PC-9 (cell line): ENCODE data around the gene DDAH2. TPM values are rescaled to one million over a fixed set of nuclear protein-coding genes. Genes with fewer than 3 reads are reported as not detected.

Experiments used
- BruUV-seq: library from RNA; stranded (reverse); fragments of 400-500 nt; replicated peaks from 2 replicates; lab custom pipeline; 2021; lab: Mats Ljungman, UMichigan
- CTCF ChIA-PET: fragments of 300-600 bp; sonication (Branson Sonifier 250); formaldehyde crosslinking; loops from one replicate; lab custom pipeline; 2022; ENCODE audit warnings: antibody characterized with exemption; lab: Charles Lee
- POLR2A ChIA-PET: fragments of 300-600 bp; sonication (Branson Sonifier 250); formaldehyde crosslinking; loops from one replicate; lab custom pipeline; 2022; ENCODE audit warnings: antibody characterized with exemption; ENCODE audit not compliant: unreplicated experiment; lab: Charles Lee
- DNase-seq, 2 experiments: peaks; one replicate each; pipeline versions ENCODE4 v3.0.0 to v3.0.0-alpha.2; 2015 to 2022; ENCODE audit warnings: mixed read lengths in 1 of 2
- H2AFZ ChIP-seq: fragments of 200-600 bp; sonication (generic); 2 replicates; pipeline ENCODE4 v1.8.1; 2017; ENCODE audit warnings: antibody characterized with exemption
- H3F3A ChIP-seq: fragments of 200-600 bp; sonication (generic); 2 replicates; pipeline ENCODE4 v1.8.1; 2017; ENCODE audit warnings: antibody characterized with exemption, mild to moderate bottlenecking, low read depth; ENCODE audit not compliant: insufficient read depth
- H3K27ac ChIP-seq: fragments of 200-600 bp; sonication (generic); 2 replicates; pipeline ENCODE4 v1.6.1; 2016; ENCODE audit warnings: mixed run types
- H3K27me3 ChIP-seq: fragments of 200-600 bp; sonication (generic); 2 replicates; pipeline ENCODE4 v1.6.1; 2016; ENCODE audit warnings: low read depth, mixed run types; ENCODE audit not compliant: insufficient read depth
- H3K36me3 ChIP-seq: fragments of 200-600 bp; sonication (generic); 2 replicates; pipeline ENCODE4 v1.6.1; 2016; ENCODE audit warnings: low read depth, mixed run types
- H3K4me1 ChIP-seq: fragments of 200-600 bp; sonication (generic); replicated peaks from 2 replicates; pipeline ENCODE4 v1.6.1; 2016; ENCODE audit warnings: mixed run types; ENCODE audit not compliant: insufficient read depth
- H3K4me2 ChIP-seq: fragments of 200-600 bp; sonication (generic); 2 replicates; pipeline ENCODE4 v1.6.1; 2017; ENCODE audit warnings: mixed run types
- H3K4me3 ChIP-seq: fragments of 200-600 bp; sonication (generic); 2 replicates; pipeline ENCODE4 v1.6.1; 2016; ENCODE audit warnings: mixed run types
- H3K79me2 ChIP-seq: fragments of 200-600 bp; sonication (generic); 2 replicates; pipeline ENCODE4 v1.6.1; 2017; ENCODE audit warnings: low read depth, mixed run types
- H3K9me2 ChIP-seq: fragments of 200-600 bp; sonication (generic); 2 replicates; pipeline ENCODE4 v1.8.1; 2017; ENCODE audit warnings: mild to moderate bottlenecking; ENCODE audit not compliant: insufficient read depth
- H3K9me3 ChIP-seq: fragments of 200-600 bp; sonication (generic); 2 replicates; pipeline ENCODE4 v1.8.1; 2016; ENCODE audit warnings: low read depth; ENCODE audit not compliant: insufficient read depth
- H4K20me1 ChIP-seq: fragments of 200-600 bp; sonication (generic); 2 replicates; pipeline ENCODE4 v1.8.1; 2017; ENCODE audit not compliant: insufficient read depth
- CTCF ChIP-seq: fragments of 200-600 bp; sonication (generic); conservative IDR thresholded peaks from 2 replicates; pipeline ENCODE4 v1.6.1; 2017; ENCODE audit warnings: mixed run types, antibody characterized with exemption, mild to moderate bottlenecking, moderate library complexity
- EZH2 ChIP-seq: fragments of 200-600 bp; sonication (generic); IDR thresholded peaks from 2 replicates; pipeline ENCODE4 v1.8.0; 2017; ENCODE audit warnings: antibody characterized with exemption, low read depth
- intact Hi-C: fragments of 100-400 bp; cut with micrococcal nuclease; formaldehyde crosslinking; loops from one replicate; pipeline ENCODE4 v1.10.0; 2022; ENCODE audit not compliant: unreplicated experiment
- total RNA-seq: library from RNA; stranded (reverse); gene quantifications from 2 replicates; pipeline ENCODE4 v1.2.3, GENCODE V29; 2021

Gene DDAH2
- total RNA-seq, 1 experiment from 2014 or later = 58.3 TPM

- no TSS peak for BruUV-seq
These were observed 37.5 kb downstream of the DDAH2 start for GRCh38 chr6:31691564-31692108.

GRCh38 chr6:31691078-31691463 is 38.0 kb downstream of the DDAH2 start:
- Histone ChIP-seq H3K36me3 (no peaks in the 10 kb centered on the region), H3K4me3 (no peak overlapping the region), H3K9me3 (no peaks in the 10 kb centered on the region), H3K27ac (no peak overlapping the region), H3K4me1 (no peaks in the 10 kb centered on the region; the same call in 1 of the 2 replicates), H4K20me1 (no peaks in the 10 kb centered on the region), H3K4me2 (no peak overlapping the region), H2AFZ (no peak overlapping the region), H3K79me2 (no peaks in the 10 kb centered on the region), H3K9me2 (no peaks in the 10 kb centered on the region), H3K27me3 (no peaks in the 10 kb centered on the region), H3F3A (no peaks in the 10 kb centered on the region; the same call in 1 of the 2 replicates)
- POLR2A ChIA-PET = interaction anchor here (0.6 to 0.7 kb wide), 2 partner anchors 10 to 18 kb away, joined by 3 to 6 read pairs; no protein-coding TSS in a partner anchor
- no peak for DNase-seq
- intact Hi-C loops = no loop called here
- CTCF ChIA-PET = no interaction called here
- no peak for TF ChIP-seq EZH2
- no peak for TF ChIP-seq CTCF
- BruUV-seq = no TSS peak

More at GRCh38 chr6:31691564-31692108, 37.5 kb downstream of the DDAH2 start:
- Histone ChIP-seq H2AFZ (no peak overlapping the region), H3K9me3 (no peaks in the 10 kb centered on the region), H3K9me2 (no peaks in the 10 kb centered on the region), H3K4me1 (no peaks in the 10 kb centered on the region; the same call in 1 of the 2 replicates), H3K36me3 (peaks cover under 1% of the 10 kb centered on the region; the same call in 1 of the 2 replicates), H3F3A (no peaks in the 10 kb centered on the region; the same call in 1 of the 2 replicates), H3K27me3 (no peaks in the 10 kb centered on the region), H3K27ac (no peak overlapping the region), H3K79me2 (no peaks in the 10 kb centered on the region), H4K20me1 (no peaks in the 10 kb centered on the region), H3K4me2 (no peak overlapping the region), H3K4me3 (no peak overlapping the region)
- intact Hi-C loops = no loop called here
- DNase-seq = no peak
- TF ChIP-seq CTCF (no peak), EZH2 (no peak)
- ChIA-PET POLR2A (interaction anchor here (0.6 kb wide), 1 partner anchor 18 kb away, joined by 6 read pairs; no protein-coding TSS in a partner anchor), CTCF (no interaction called here)

- ChIA-PET CTCF (interaction anchor here (0.5 kb wide), 1 partner anchor 231 kb away, joined by 3 read pairs; no protein-coding TSS in a partner anchor), POLR2A (interaction anchor here (0.7 kb wide), 1 partner anchor 9 kb away, joined by 3 read pairs; no protein-coding TSS in a partner anchor)
- no peaks in the 10 kb centered on the region for H3K27me3 ChIP-seq
- H3K79me2 ChIP-seq = no peaks in the 10 kb centered on the region
- no peaks in the 10 kb centered on the region for H3K36me3 ChIP-seq
- no peaks in the 10 kb centered on the region for H4K20me1 ChIP-seq
- BruUV-seq = TSS peak; percentile 50
- no peak for TF ChIP-seq CTCF
- no peak for TF ChIP-seq EZH2
- intact Hi-C loops = no loop called here
- no peak overlapping the region for H2AFZ ChIP-seq
- peak in 1 of 2 experiments; percentile 20 for DNase-seq
- no peaks in the 10 kb centered on the region; the same call in 1 of the 2 replicates for H3F3A ChIP-seq
- H3K4me1 ChIP-seq = no peaks in the 10 kb centered on the region; the same call in 1 of the 2 replicates
- H3K9me3 ChIP-seq = no peaks in the 10 kb centered on the region
- H3K27ac ChIP-seq = no peak overlapping the region
- no peak overlapping the region for H3K4me2 ChIP-seq
- no peak overlapping the region for H3K4me3 ChIP-seq
- H3K9me2 ChIP-seq = no peaks in the 10 kb centered on the region
These were observed 38.6 kb downstream of the DDAH2 start for GRCh38 chr6:31690231-31691077.
